GM20431 (cell line): Measurements from ENCODE around the gene MCM3AP.

Experiments used
- in situ Hi-C: fragments of 300-500 bp; cut with MseI, MboI; formaldehyde crosslinking; loops from one replicate; pipeline ENCODE4 v1.15.0; 2020; ENCODE audit warnings: low sequenced_read_pairs; ENCODE audit not compliant: unreplicated experiment

The MCM3AP gene

GRCh38 chr21:46221664-46222435, 63.6 kb downstream of the MCM3AP start:
- in situ Hi-C loops = no loop called here

- in situ Hi-C loops = no loop called here
These were observed 64.6 kb downstream of the MCM3AP start for GRCh38 chr21:46220847-46221246.

GRCh38 chr21:46220275-46220810, 65.1 kb downstream of the MCM3AP start:
- in situ Hi-C loops = no loop called here

GRCh38 chr21:46219591-46220239, 65.7 kb downstream of the MCM3AP start:
- in situ Hi-C loops = no loop called here

- in situ Hi-C loops = no loop called here
These were observed 66.4 kb downstream of the MCM3AP start for GRCh38 chr21:46218906-46219590.

- in situ Hi-C loops = no loop called here
These were observed 67.8 kb downstream of the MCM3AP start for GRCh38 chr21:46217511-46218196.

GRCh38 chr21:46216132-46216747, 69.2 kb downstream of the MCM3AP start:
- in situ Hi-C loops = no loop called here

GRCh38 chr21:46215436-46216131, 69.8 kb downstream of the MCM3AP start:
- in situ Hi-C loops = no loop called here

- in situ Hi-C loops = no loop called here
These were observed 70.7 kb downstream of the MCM3AP start for GRCh38 chr21:46214478-46215340.

GRCh38 chr21:46213620-46214286, 71.7 kb downstream of the MCM3AP start:
- in situ Hi-C loops = no loop called here

- in situ Hi-C loops = no loop called here
These were observed 72.5 kb downstream of the MCM3AP start for GRCh38 chr21:46212721-46213484.

GRCh38 chr21:46211786-46212720, 73.4 kb downstream of the MCM3AP start:
- in situ Hi-C loops = no loop called here

- in situ Hi-C loops = no loop called here
These were observed 74.0 kb downstream of the MCM3AP start for GRCh38 chr21:46211376-46211775.

GRCh38 chr21:46210378-46211136, 74.9 kb downstream of the MCM3AP start:
- in situ Hi-C loops = no loop called here
